T-helper 2 cell treated with Interferon-gamma antibody and Interleukin-4, amounts not matched to agents 100 ng/mL and 5 ng/mL, for 36 hours (primary cell): ENCODE measurements around the gene VGLL3. TPM values are rescaled to one million over a fixed set of nuclear protein-coding genes. Genes with fewer than 3 reads are reported as not detected.

Experiments
- intact Hi-C: fragments of 100-400 bp; cut with micrococcal nuclease; formaldehyde crosslinking; loops from one replicate; pipeline ENCODE4 v1.15.1; 2023
- total RNA-seq: library from RNA; stranded (reverse); gene quantifications from 2 replicates; pipeline ENCODE4 v1.2.3, GENCODE V29; 2022

Gene VGLL3
- total RNA-seq, 1 donor from 2014 or later, result not detected

GRCh38 chr3:86954747-86955146 is 36.2 kb downstream of the VGLL3 start:
- intact Hi-C loops, result no loop called here

GRCh38 chr3:86954226-86954625 is 36.7 kb downstream of the VGLL3 start:
- intact Hi-C loops, result no loop called here

- intact Hi-C loops, result no loop called here
Observed at GRCh38 chr3:86951322-86951721, 39.6 kb downstream of the VGLL3 start.

GRCh38 chr3:86950717-86951116 is 40.2 kb downstream of the VGLL3 start:
- intact Hi-C loops, result no loop called here

GRCh38 chr3:86949850-86950249 is 41.1 kb downstream of the VGLL3 start:
- intact Hi-C loops, result no loop called here

- intact Hi-C loops, result no loop called here
Observed at GRCh38 chr3:86948822-86949221, 42.1 kb downstream of the VGLL3 start.

- intact Hi-C loops, result no loop called here
Observed at GRCh38 chr3:86942206-86942605, 48.7 kb downstream of the VGLL3 start.

GRCh38 chr3:86938416-86939105 is 52.4 kb downstream of the VGLL3 start:
- intact Hi-C loops, result no loop called here

- intact Hi-C loops, result no loop called here
Observed at GRCh38 chr3:86937306-86937791, 53.6 kb downstream of the VGLL3 start.

GRCh38 chr3:86934851-86935250 is 56.1 kb downstream of the VGLL3 start:
- intact Hi-C loops, result no loop called here

GRCh38 chr3:86930831-86931230 is 60.1 kb downstream of the VGLL3 start:
- intact Hi-C loops, result no loop called here

GRCh38 chr3:86930181-86930580 is 60.8 kb downstream of the VGLL3 start:
- intact Hi-C loops, result no loop called here

GRCh38 chr3:86929046-86929445 is 61.9 kb downstream of the VGLL3 start:
- intact Hi-C loops, result no loop called here

GRCh38 chr3:86923071-86923491 is 67.9 kb downstream of the VGLL3 start:
- intact Hi-C loops, result no loop called here

GRCh38 chr3:86921971-86922680 is 68.8 kb downstream of the VGLL3 start:
- intact Hi-C loops, result no loop called here

GRCh38 chr3:86914670-86915069 is 76.3 kb downstream of the VGLL3 start:
- intact Hi-C loops, result no loop called here

- intact Hi-C loops, result no loop called here
Observed at GRCh38 chr3:86913160-86913559, 77.8 kb downstream of the VGLL3 start.

GRCh38 chr3:86895202-86895601 is 95.7 kb downstream of the VGLL3 start:
- intact Hi-C loops, result no loop called here

- intact Hi-C loops, result no loop called here
Observed at GRCh38 chr3:86890741-86891396, 100.1 kb downstream of the VGLL3 start.
